HCT116 (cell line): Measurements from ENCODE around the gene WDR93. TPM values are rescaled to one million over a fixed set of nuclear protein-coding genes. Genes with fewer than 3 reads are reported as not detected.

Experiments
- ATAC-seq: fragments of 200-7000 bp; cut with Tn5 transposase; 2 replicates; pipeline ENCODE4 v1.9.1; 2020; ENCODE audit warnings: mild to moderate bottlenecking, moderate library complexity
- BruUV-seq: library from RNA; stranded (reverse); fragments of 400-500 nt; replicated peaks from 2 replicates; lab custom pipeline; 2021; lab: Mats Ljungman, UMichigan
- CTCF ChIA-PET: fragments of 300-600 bp; sonication (Branson Sonifier 250); formaldehyde crosslinking; loops from one replicate; lab custom pipeline; 2021; ENCODE audit warnings: antibody characterized with exemption; lab: Charles Lee
- POLR2A ChIA-PET: fragments of 300-600, 350-600 bp; sonication (Branson Sonifier 250); formaldehyde crosslinking; loops from one replicate; lab custom pipeline; 2021; ENCODE audit warnings: antibody characterized with exemption; lab: Charles Lee
- RAD21 ChIA-PET, 2 experiments: fragments of 300-600 bp; sonication (Branson Sonifier 250); formaldehyde crosslinking; loops; one replicate each; lab custom pipeline; 2023; ENCODE audit warnings: low total read pairs in 2 of 2; ENCODE audit not compliant: uncharacterized antibody in 2 of 2, unreplicated experiment in 2 of 2, low non-redundant PET in 1 of 2; lab: Charles Lee
- DNase-seq: peaks from one replicate; pipeline ENCODE4 v3.0.0-alpha.2; 2010; ENCODE audit warnings: low read depth, low spot score
- H2AFZ ChIP-seq: fragments of 200-600 bp; shearing (Covaris generic), sonication (generic); 2 replicates; pipeline ENCODE4 v1.6.1; 2017; ENCODE audit warnings: low read depth, mixed run types, mixed read lengths, antibody characterized with exemption, low read length; ENCODE audit not compliant: poor library complexity, severe bottlenecking
- H3K27ac ChIP-seq: 2 replicates; pipeline ENCODE4 v1.5.1; 2012; ENCODE audit warnings: low read depth, low read length
- H3K27me3 ChIP-seq: fragments of 200-600 bp; sonication (generic); 2 replicates; pipeline ENCODE4 v1.6.1; 2016; ENCODE audit warnings: mixed run types, low read length, mixed read lengths; ENCODE audit not compliant: insufficient read depth
- H3K36me3 ChIP-seq, 2 experiments: fragments of 200-500 bp in 1 of 2; fragments of 200-600 bp in 1 of 2; sonication (Bioruptor generic) in 1 of 2; sonication (generic) in 1 of 2; 2 replicates each; pipeline versions ENCODE4 v1.5.1 to v1.6.1; 2014 to 2016; ENCODE audit warnings: low read length in 2 of 2, inconsistent platforms in 1 of 2, mixed read lengths in 1 of 2, mixed run types in 1 of 2; ENCODE audit not compliant: insufficient read depth in 2 of 2, control insufficient read depth in 1 of 2
- H3K4me1 ChIP-seq, 2 experiments: fragments of 200-600 bp in 1 of 2; sonication (generic) in 1 of 2; 2 replicates each; pipeline versions ENCODE4 v1.5.1 to v1.6.1; 2012 to 2017; ENCODE audit warnings: low read length in 2 of 2, inconsistent platforms in 1 of 2, mild to moderate bottlenecking in 1 of 2, mixed read lengths in 1 of 2, mixed run types in 1 of 2, moderate library complexity in 1 of 2; ENCODE audit not compliant: insufficient read depth in 2 of 2, control insufficient read depth in 1 of 2
- H3K4me2 ChIP-seq: fragments of 200-600 bp; sonication (generic); 2 replicates; pipeline ENCODE4 v1.6.1; 2017; ENCODE audit warnings: mixed run types, low read length, mixed read lengths
- H3K4me3 ChIP-seq, 2 experiments: fragments of 200-600 bp in 1 of 2; sonication (generic) in 1 of 2; replicated peaks in 1 of 2; 2 replicates each; pipeline ENCODE4 v1.5.1; 2011 to 2016; ENCODE audit warnings: low read length in 2 of 2, control low read depth in 1 of 2, low read depth in 1 of 2, mild to moderate bottlenecking in 1 of 2, mixed read lengths in 1 of 2, mixed run types in 1 of 2
- H3K79me2 ChIP-seq: fragments of 200-600 bp; sonication (generic); 2 replicates; pipeline ENCODE4 v1.6.1; 2017; ENCODE audit warnings: mild to moderate bottlenecking, mixed run types, low read length, moderate library complexity, mixed read lengths; ENCODE audit not compliant: insufficient read depth
- H3K9ac ChIP-seq: fragments of 200-600 bp; sonication (generic); 2 replicates; pipeline ENCODE4 v1.6.1; 2016; ENCODE audit warnings: low read length, mixed read lengths
- H3K9me2 ChIP-seq: fragments of 200-600 bp; sonication (generic), shearing (Covaris generic); 2 replicates; pipeline ENCODE4 v1.6.1; 2017; ENCODE audit warnings: mixed run types, mild to moderate bottlenecking, moderate library complexity; ENCODE audit not compliant: insufficient read depth
- H3K9me3 ChIP-seq, 2 experiments: fragments of 200-500 bp in 1 of 2; fragments of 200-600 bp in 1 of 2; sonication (Bioruptor generic) in 1 of 2; sonication (generic) in 1 of 2; 2 replicates each; pipeline ENCODE4 v1.6.1; 2014 to 2017; ENCODE audit warnings: low read length in 2 of 2, mixed read lengths in 2 of 2, inconsistent platforms in 1 of 2, low read depth in 1 of 2, mild to moderate bottlenecking in 1 of 2, mixed run types in 1 of 2, moderate library complexity in 1 of 2; ENCODE audit not compliant: control insufficient read depth in 1 of 2, insufficient read depth in 1 of 2
- H4K20me1 ChIP-seq: fragments of 200-600 bp; sonication (generic), shearing (Covaris generic); 2 replicates; pipeline ENCODE4 v1.6.1; 2017; ENCODE audit warnings: mixed run types, mild to moderate bottlenecking, moderate library complexity; ENCODE audit not compliant: insufficient read depth
- CEBPB ChIP-seq: IDR thresholded peaks from 2 replicates; pipeline ENCODE4 v1.6.1; 2012; ENCODE audit warnings: low read depth
- EGR1 ChIP-seq: IDR thresholded peaks from 2 replicates; pipeline ENCODE4 v1.6.1; 2012; ENCODE audit warnings: low read depth
- ELF1 ChIP-seq: IDR thresholded peaks from 2 replicates; pipeline ENCODE4 v1.6.1; 2012; ENCODE audit warnings: low read depth, borderline replicate concordance
- EZH2phosphoT487 ChIP-seq: fragments of 200-600 bp; IDR thresholded peaks from 2 replicates; pipeline ENCODE4 v1.6.1; 2018; ENCODE audit warnings: antibody characterized with exemption, borderline replicate concordance
- FOSL1 ChIP-seq: IDR thresholded peaks from 2 replicates; pipeline ENCODE4 v1.6.1; 2012; ENCODE audit warnings: low read depth
- JUND ChIP-seq: IDR thresholded peaks from 2 replicates; pipeline ENCODE4 v1.6.1; 2012
- POLR2AphosphoS5 ChIP-seq: IDR thresholded peaks from 2 replicates; pipeline ENCODE4 v1.6.1; 2011; ENCODE audit warnings: mild to moderate bottlenecking, low read depth, low read length, moderate library complexity
- SIN3A ChIP-seq: IDR thresholded peaks from 2 replicates; pipeline ENCODE4 v1.6.1; 2012; ENCODE audit warnings: low read depth
- SRF ChIP-seq: IDR thresholded peaks from 2 replicates; pipeline ENCODE4 v1.6.1; 2012; ENCODE audit warnings: low read depth
- YY1 ChIP-seq: IDR thresholded peaks from 2 replicates; pipeline ENCODE4 v1.6.1; 2011; ENCODE audit warnings: low read length, low read depth, moderate library complexity, mild to moderate bottlenecking; ENCODE audit not compliant: insufficient replicate concordance; ENCODE audit errors: extremely low read depth
- intact Hi-C: fragments of 100-400 bp; cut with micrococcal nuclease; formaldehyde crosslinking; loops from 2 replicates; pipeline ENCODE4 v1.10.0; 2022
- total RNA-seq: library from RNA; stranded (reverse); gene quantifications from one replicate; pipeline ENCODE4 v1.2.1, GENCODE V29; 2021; ENCODE audit not compliant: unreplicated experiment
- TF ChIP-seq, protein P1 (sequence below), 3 experiments: fragments of 200-600 bp in 1 of 3; sonication (generic) in 1 of 3; IDR thresholded peaks in 2 of 3; conservative IDR thresholded peaks in 1 of 3; 2 replicates each; pipeline ENCODE4 v1.5.1; 2012 to 2017; ENCODE audit warnings: low read depth in 2 of 3, low read length in 2 of 3, antibody characterized with exemption in 1 of 3, borderline replicate concordance in 1 of 3, control low read depth in 1 of 3, mild to moderate bottlenecking in 1 of 3, mixed read lengths in 1 of 3, mixed run types in 1 of 3, moderate library complexity in 1 of 3; ENCODE audit not compliant: insufficient read depth in 1 of 3
- TF ChIP-seq, protein P2 (sequence below): IDR thresholded peaks from 2 replicates; pipeline ENCODE4 v1.6.1; 2012
- TF ChIP-seq, protein P3 (sequence below): IDR thresholded peaks from 2 replicates; pipeline ENCODE4 v1.6.1; 2012; ENCODE audit warnings: low read depth

The WDR93 gene
- total RNA-seq, 1 experiment from 2014 or later: 0.42 TPM

DNA sequence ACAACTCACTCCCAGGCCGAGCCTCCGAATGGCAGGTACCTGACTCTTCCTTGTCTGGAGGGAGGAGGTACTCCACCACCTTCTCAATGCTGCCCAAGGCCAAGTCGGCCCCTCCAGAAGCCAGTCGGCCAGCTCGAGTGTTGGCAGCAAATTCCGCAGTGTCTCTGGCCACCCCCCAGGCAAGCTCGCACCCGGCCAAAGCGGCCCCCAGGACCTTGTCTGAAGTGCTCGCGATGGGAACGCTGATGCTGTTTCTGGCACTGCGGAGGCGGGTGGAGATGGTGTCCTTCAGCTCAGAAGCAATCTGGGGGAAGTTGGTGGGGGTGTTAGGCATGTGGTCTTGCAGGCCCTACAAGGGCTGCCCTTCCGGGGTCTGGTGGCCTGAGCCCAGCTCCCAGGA, 20.7 kb upstream of the WDR93 start (continued):
- TF ChIP-seq, protein P1, sequence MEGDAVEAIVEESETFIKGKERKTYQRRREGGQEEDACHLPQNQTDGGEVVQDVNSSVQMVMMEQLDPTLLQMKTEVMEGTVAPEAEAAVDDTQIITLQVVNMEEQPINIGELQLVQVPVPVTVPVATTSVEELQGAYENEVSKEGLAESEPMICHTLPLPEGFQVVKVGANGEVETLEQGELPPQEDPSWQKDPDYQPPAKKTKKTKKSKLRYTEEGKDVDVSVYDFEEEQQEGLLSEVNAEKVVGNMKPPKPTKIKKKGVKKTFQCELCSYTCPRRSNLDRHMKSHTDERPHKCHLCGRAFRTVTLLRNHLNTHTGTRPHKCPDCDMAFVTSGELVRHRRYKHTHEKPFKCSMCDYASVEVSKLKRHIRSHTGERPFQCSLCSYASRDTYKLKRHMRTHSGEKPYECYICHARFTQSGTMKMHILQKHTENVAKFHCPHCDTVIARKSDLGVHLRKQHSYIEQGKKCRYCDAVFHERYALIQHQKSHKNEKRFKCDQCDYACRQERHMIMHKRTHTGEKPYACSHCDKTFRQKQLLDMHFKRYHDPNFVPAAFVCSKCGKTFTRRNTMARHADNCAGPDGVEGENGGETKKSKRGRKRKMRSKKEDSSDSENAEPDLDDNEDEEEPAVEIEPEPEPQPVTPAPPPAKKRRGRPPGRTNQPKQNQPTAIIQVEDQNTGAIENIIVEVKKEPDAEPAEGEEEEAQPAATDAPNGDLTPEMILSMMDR (IDR thresholded peaks at IDR 0.05 in 2 of 3, conservative IDR thresholded peaks at IDR 0.05 in 1 of 3; ENCODE audit: borderline replicate concordance in 1 of 3, insufficient read depth in 1 of 3, low read depth in 2 of 3, low read length in 2 of 3): no peak
- TF ChIP-seq FOSL1 (no peak), ELF1 (no peak), JUND (no peak), SIN3A (no peak), EZH2phosphoT487 (no peak), POLR2AphosphoS5 (no peak)
- TF ChIP-seq, protein P2, sequence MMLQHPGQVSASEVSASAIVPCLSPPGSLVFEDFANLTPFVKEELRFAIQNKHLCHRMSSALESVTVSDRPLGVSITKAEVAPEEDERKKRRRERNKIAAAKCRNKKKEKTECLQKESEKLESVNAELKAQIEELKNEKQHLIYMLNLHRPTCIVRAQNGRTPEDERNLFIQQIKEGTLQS: no peak

DNA sequence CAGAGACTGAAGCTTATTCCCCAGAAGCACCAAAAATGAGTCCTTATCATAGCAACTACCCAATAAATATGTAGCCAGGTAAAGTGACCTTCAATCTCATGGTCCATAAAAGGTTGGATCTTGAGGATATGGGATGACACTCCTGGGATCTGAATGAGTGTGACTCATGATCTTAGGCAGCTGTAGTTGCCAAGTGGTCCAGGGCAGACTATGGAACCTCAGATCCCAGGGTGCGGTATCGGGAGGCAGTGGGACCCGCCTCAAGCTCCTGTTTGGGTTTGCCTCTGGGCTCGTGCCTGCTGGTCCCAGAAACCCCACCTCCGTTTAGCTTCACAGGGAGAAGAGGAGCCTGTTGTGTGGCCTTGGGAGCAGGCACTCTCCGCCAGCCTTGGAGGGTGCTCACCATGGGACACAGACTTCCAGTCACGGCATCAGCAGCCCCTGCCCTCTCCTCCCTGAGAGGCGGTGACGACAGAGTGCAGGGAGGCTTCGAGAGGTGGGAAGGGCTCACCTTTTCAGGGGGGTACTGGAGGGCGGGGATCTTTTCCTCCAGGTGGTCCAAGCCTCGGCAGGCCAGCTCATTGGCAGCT, 19.5 kb upstream of the WDR93 start:
- ChIA-PET RAD21 (no interaction called here), POLR2A (no interaction called here), CTCF (interaction anchor here (1.2 kb wide), 1 partner anchor 24 kb away, joined by 4 read pairs; no protein-coding TSS in a partner anchor)
- TF ChIP-seq EZH2phosphoT487 (no peak), ELF1 (no peak), POLR2AphosphoS5 (no peak), YY1 (no peak), SRF (no peak), FOSL1 (no peak), SIN3A (no peak), EGR1 (no peak), CEBPB (no peak)
- TF ChIP-seq, protein P1 (IDR thresholded peaks at IDR 0.05 in 2 of 3, conservative IDR thresholded peaks at IDR 0.05 in 1 of 3; ENCODE audit: borderline replicate concordance in 1 of 3, insufficient read depth in 1 of 3, low read depth in 2 of 3, low read length in 2 of 3): no peak
- TF ChIP-seq, protein P3, sequence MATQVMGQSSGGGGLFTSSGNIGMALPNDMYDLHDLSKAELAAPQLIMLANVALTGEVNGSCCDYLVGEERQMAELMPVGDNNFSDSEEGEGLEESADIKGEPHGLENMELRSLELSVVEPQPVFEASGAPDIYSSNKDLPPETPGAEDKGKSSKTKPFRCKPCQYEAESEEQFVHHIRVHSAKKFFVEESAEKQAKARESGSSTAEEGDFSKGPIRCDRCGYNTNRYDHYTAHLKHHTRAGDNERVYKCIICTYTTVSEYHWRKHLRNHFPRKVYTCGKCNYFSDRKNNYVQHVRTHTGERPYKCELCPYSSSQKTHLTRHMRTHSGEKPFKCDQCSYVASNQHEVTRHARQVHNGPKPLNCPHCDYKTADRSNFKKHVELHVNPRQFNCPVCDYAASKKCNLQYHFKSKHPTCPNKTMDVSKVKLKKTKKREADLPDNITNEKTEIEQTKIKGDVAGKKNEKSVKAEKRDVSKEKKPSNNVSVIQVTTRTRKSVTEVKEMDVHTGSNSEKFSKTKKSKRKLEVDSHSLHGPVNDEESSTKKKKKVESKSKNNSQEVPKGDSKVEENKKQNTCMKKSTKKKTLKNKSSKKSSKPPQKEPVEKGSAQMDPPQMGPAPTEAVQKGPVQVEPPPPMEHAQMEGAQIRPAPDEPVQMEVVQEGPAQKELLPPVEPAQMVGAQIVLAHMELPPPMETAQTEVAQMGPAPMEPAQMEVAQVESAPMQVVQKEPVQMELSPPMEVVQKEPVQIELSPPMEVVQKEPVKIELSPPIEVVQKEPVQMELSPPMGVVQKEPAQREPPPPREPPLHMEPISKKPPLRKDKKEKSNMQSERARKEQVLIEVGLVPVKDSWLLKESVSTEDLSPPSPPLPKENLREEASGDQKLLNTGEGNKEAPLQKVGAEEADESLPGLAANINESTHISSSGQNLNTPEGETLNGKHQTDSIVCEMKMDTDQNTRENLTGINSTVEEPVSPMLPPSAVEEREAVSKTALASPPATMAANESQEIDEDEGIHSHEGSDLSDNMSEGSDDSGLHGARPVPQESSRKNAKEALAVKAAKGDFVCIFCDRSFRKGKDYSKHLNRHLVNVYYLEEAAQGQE: no peak
- ATAC-seq (no peak), DNase-seq (no peak)
- Histone ChIP-seq H4K20me1 (no peaks in the 10 kb centered on the region), H3K27ac (no peak overlapping the region), H3K4me3 (no peak overlapping the region), H3K79me2 (no peaks in the 10 kb centered on the region), H3K9ac (no peak overlapping the region), H3K27me3 (no peaks in the 10 kb centered on the region), H3K9me2 (no peaks in the 10 kb centered on the region), H3K36me3 (no peaks in the 10 kb centered on the region), H3K4me2 (no peak overlapping the region), H3K9me3 (no peaks in the 10 kb centered on the region), H3K4me1 (no peaks in the 10 kb centered on the region), H2AFZ (no peak overlapping the region)
- no TSS peak for BruUV-seq
- intact Hi-C loops: no loop called here
